ENCODE data around the gene PACRG. TPM values are rescaled to one million over a fixed set of nuclear protein-coding genes. Genes with fewer than 3 reads are reported as not detected.

The PACRG gene
- total RNA-seq, 4 donors from 2014 or later, result 1.7 to 7.7 (median 3.7) TPM

DNA sequence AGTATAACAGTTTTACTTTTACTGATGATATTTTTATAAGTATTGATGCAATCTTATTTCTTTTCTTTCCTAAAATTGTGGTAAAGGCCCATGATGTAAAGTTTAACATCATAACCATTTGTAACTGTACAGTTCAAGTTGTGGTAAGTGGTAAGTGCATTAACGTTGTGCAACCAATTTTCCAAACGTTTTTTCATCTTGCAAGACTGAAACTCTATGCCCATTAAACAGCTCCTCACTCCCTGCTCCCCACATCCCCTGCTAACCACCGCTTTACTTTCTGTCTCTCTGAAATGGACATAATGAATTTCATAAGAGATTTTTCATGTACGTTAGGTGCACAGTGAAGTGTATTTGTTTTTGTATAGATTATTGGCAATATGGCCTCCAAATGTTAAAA lies 106.0 kb downstream of the PACRG start:
- H3K9me3 ChIP-seq, result no peaks in the 10 kb centered on the region
- H3K27ac ChIP-seq, result no peak overlapping the region
- H3K36me3 ChIP-seq, result no peaks in the 10 kb centered on the region
- H3K27me3 ChIP-seq, result no peaks in the 10 kb centered on the region
- TF ChIP-seq POLR2A (IDR thresholded peaks at IDR 0.05), result no peak
- no peak for TF ChIP-seq CTCF (IDR thresholded peaks at IDR 0.05)
- 80 to 90% methylated on average over 4 of the region's 4 CpGs for WGBS, 2 donors
- H3K4me1 ChIP-seq, result no peaks in the 10 kb centered on the region
- no peak for DNase-seq
- no peak overlapping the region for H3K4me3 ChIP-seq (replicated peaks in 1 of 3)
- intact Hi-C loops (cut with DNase I), result no loop called here

DNA sequence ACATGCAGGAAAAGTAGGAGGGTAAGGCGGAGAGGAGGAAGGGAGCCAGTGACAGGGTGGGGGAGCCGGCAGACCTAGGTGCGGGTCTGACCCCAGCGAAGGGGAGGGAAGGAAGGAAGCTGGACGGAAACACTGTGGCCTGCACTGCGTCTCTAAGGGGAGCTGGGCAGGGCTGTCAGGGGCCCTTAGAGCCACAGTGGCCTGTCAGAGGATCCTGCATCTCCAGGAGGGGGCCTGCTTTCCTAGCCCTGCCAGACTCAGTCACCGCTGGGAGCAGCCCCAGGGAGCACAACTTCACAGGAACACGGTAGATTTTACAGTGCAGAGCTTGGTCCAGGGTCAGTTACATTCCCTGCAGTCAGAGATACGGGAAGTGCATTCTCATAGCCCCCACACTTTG lies 118.2 kb downstream of the PACRG start:
- no peak overlapping the region for H3K27ac ChIP-seq
- TF ChIP-seq POLR2A (IDR thresholded peaks at IDR 0.05), result no peak
- TF ChIP-seq CTCF (IDR thresholded peaks at IDR 0.05), result no peak
- DNase-seq, result no peak
- no peaks in the 10 kb centered on the region for H3K27me3 ChIP-seq
- H3K4me1 ChIP-seq, result no peaks in the 10 kb centered on the region
- intact Hi-C loops (cut with DNase I), result no loop called here
- H3K4me3 ChIP-seq (replicated peaks in 1 of 3), result no peak overlapping the region
- WGBS, 2 donors, result 74 to 80% methylated on average over 9 of the region's 9 CpGs
- no peaks in the 10 kb centered on the region for H3K9me3 ChIP-seq
- no peaks in the 10 kb centered on the region for H3K36me3 ChIP-seq

GRCh38 chr6:162846723-162847122 lies 118.9 kb downstream of the PACRG start:
- no peak for DNase-seq
- H3K27me3 ChIP-seq, result no peaks in the 10 kb centered on the region
- no peaks in the 10 kb centered on the region for H3K36me3 ChIP-seq
- 90 to 95% methylated on average over 6 of the region's 6 CpGs for WGBS, 2 donors
- TF ChIP-seq POLR2A (IDR thresholded peaks at IDR 0.05), result no peak
- TF ChIP-seq CTCF (IDR thresholded peaks at IDR 0.05), result no peak
- intact Hi-C loops (cut with DNase I), result no loop called here
- no peaks in the 10 kb centered on the region for H3K4me1 ChIP-seq
- no peaks in the 10 kb centered on the region for H3K9me3 ChIP-seq
- H3K4me3 ChIP-seq (replicated peaks in 1 of 3), result no peak overlapping the region
- H3K27ac ChIP-seq, result no peak overlapping the region

- 74 to 82% methylated on average over 4 of the region's 4 CpGs for WGBS, 2 donors
- Histone ChIP-seq H3K4me1 (no peaks in the 10 kb centered on the region), H3K4me3 (replicated peaks in 1 of 3) (no peak overlapping the region), H3K27ac (no peak overlapping the region), H3K36me3 (no peaks in the 10 kb centered on the region), H3K9me3 (no peaks in the 10 kb centered on the region), H3K27me3 (no peaks in the 10 kb centered on the region)
- TF ChIP-seq POLR2A (IDR thresholded peaks at IDR 0.05) (no peak), CTCF (IDR thresholded peaks at IDR 0.05) (no peak)
- no peak for DNase-seq
- intact Hi-C loops (cut with DNase I), result no loop called here
Observed at GRCh38 chr6:162849269-162849668, 121.5 kb downstream of the PACRG start.

DNA sequence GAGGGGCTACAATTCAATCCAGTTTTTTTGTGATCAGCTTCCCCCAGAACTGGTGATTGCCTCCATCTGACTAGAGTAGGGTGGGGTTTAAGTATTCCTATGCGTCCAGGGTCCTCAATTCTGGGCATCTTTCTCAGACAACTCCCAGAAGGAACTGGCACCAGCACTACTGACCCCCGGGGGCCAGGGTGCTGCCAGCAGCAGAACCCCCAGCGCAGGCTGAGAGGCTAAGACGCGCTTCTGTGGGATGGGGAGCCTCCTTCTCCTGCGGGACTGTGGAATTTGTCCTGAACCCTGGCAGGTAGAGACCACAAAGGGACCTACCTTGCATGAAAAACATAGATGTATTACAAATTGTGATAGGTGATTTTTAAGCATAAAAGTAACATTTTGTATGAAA lies 124.4 kb downstream of the PACRG start:
- Histone ChIP-seq H3K9me3 (no peaks in the 10 kb centered on the region), H3K4me1 (peaks cover 0 to 6% of the 10 kb centered on the region in 2 donors), H3K4me3 (replicated peaks in 1 of 3) (no peak overlapping the region), H3K27ac (no peak overlapping the region), H3K36me3 (no peaks in the 10 kb centered on the region), H3K27me3 (no peaks in the 10 kb centered on the region)
- intact Hi-C loops (cut with DNase I), result no loop called here
- TF ChIP-seq POLR2A (IDR thresholded peaks at IDR 0.05) (no peak), CTCF (IDR thresholded peaks at IDR 0.05) (no peak)
- no peak for DNase-seq
- WGBS, 2 donors, result 93 to 97% methylated on average over 6 of the region's 6 CpGs
